GM23248 (cell line): ENCODE measurements around the gene HSD17B3. TPM values are rescaled to one million over a fixed set of nuclear protein-coding genes. Genes with fewer than 3 reads are reported as not detected.

Experiments used
- DNase-seq: peaks from one replicate; pipeline ENCODE4 v3.0.0-alpha.2; 2015
- H2AFZ ChIP-seq: fragments of 200-600 bp; sonication (generic); 2 replicates; pipeline ENCODE4 v1.6.1; 2016; ENCODE audit warnings: antibody characterized with exemption
- H3F3A ChIP-seq: fragments of 200-600 bp; sonication (generic); 2 replicates; pipeline ENCODE4 v1.6.1; 2016; ENCODE audit warnings: mild to moderate bottlenecking, antibody characterized with exemption, mixed run types; ENCODE audit not compliant: insufficient read depth
- H3K27ac ChIP-seq: fragments of 200-600 bp; sonication (generic); 2 replicates; pipeline ENCODE4 v1.5.1; 2016; ENCODE audit warnings: mild to moderate bottlenecking
- H3K27me3 ChIP-seq: fragments of 200-600 bp; sonication (generic); replicated peaks from 2 replicates; pipeline ENCODE4 v1.6.1; 2016; ENCODE audit warnings: mild to moderate bottlenecking; ENCODE audit not compliant: insufficient read depth
- H3K36me3 ChIP-seq: fragments of 200-600 bp; sonication (generic); 2 replicates; pipeline ENCODE4 v1.6.1; 2016; ENCODE audit warnings: low read depth, mild to moderate bottlenecking
- H3K4me1 ChIP-seq: fragments of 200-600 bp; sonication (generic); 2 replicates; pipeline ENCODE4 v1.6.1; 2016; ENCODE audit warnings: mild to moderate bottlenecking; ENCODE audit not compliant: insufficient read depth
- H3K4me2 ChIP-seq: fragments of 200-600 bp; sonication (generic); one replicate; pipeline ENCODE4 v1.6.1; 2016; ENCODE audit warnings: mild to moderate bottlenecking; ENCODE audit not compliant: unreplicated experiment
- H3K4me3 ChIP-seq: fragments of 200-600 bp; sonication (generic); 2 replicates; pipeline ENCODE4 v1.5.1; 2016; ENCODE audit warnings: mild to moderate bottlenecking
- H3K79me2 ChIP-seq: fragments of 200-600 bp; sonication (generic); 2 replicates; pipeline ENCODE4 v1.6.1; 2016; ENCODE audit warnings: mild to moderate bottlenecking; ENCODE audit not compliant: insufficient read depth
- H3K9ac ChIP-seq: fragments of 200-600 bp; sonication (generic); 2 replicates; pipeline ENCODE4 v1.6.1; 2016; ENCODE audit warnings: mild to moderate bottlenecking
- H3K9me2 ChIP-seq: fragments of 200-600 bp; sonication (generic); 2 replicates; pipeline ENCODE4 v1.6.1; 2016; ENCODE audit warnings: mixed run types, mild to moderate bottlenecking, moderate library complexity; ENCODE audit not compliant: insufficient read depth
- H3K9me3 ChIP-seq: fragments of 200-600 bp; sonication (generic); one replicate; pipeline ENCODE4 v1.6.1; 2017; ENCODE audit warnings: low read depth
- H4K20me1 ChIP-seq: fragments of 200-600 bp; sonication (generic); 2 replicates; pipeline ENCODE4 v1.6.0; 2016; ENCODE audit not compliant: insufficient read depth
- EZH2 ChIP-seq: fragments of 200-600 bp; sonication (generic); IDR thresholded peaks from 2 replicates; pipeline ENCODE4 v1.6.1; 2018; ENCODE audit warnings: antibody characterized with exemption, mild to moderate bottlenecking; ENCODE audit not compliant: insufficient read depth, poor library complexity, severe bottlenecking
- EZH2phosphoT487 ChIP-seq: fragments of 200-600 bp; sonication (generic); IDR thresholded peaks from 2 replicates; pipeline ENCODE4 v1.6.1; 2018; ENCODE audit warnings: antibody characterized with exemption, moderate library complexity, mild to moderate bottlenecking, low read depth; ENCODE audit not compliant: insufficient read depth
- WGBS, 2 experiments: methylation state at CpG; one replicate each; pipeline ENCODE4 v1.1.6; 2015 to 2017; ENCODE audit warnings: low lambda C conversion rate in 2 of 2, low coverage in 1 of 2; ENCODE audit errors: missing lambda C conversion rate in 2 of 2; 5-methylcytosine and 5-hydroxymethylcytosine counted together
- in situ Hi-C: fragments of 300-500 bp; cut with MboI; formaldehyde crosslinking; loops from 2 replicates; pipeline ENCODE4 v1.15.0; 2020
- polyA plus RNA-seq: library from polyadenylated mRNA; unstranded; fragments of >200 nt; fragmentation: Nextera tagmentation; extraction: Ambion mirVana; gene quantifications from 2 replicates; pipeline ENCODE4 v1.2.1, GENCODE V29; 2016
- total RNA-seq: library from RNA; depleted of rRNA; stranded (reverse); fragments of >200 nt; shearing (Covaris generic); gene quantifications from 2 replicates; pipeline ENCODE4 v1.2.3, GENCODE V29; 2014

HSD17B3 gene
- total and polyA plus RNA-seq, 2 experiments from 2014 or later: not detected

GRCh38 chr9:96344458-96345180 lies 42.6 kb upstream of the HSD17B3 start:
- no peaks in the 10 kb centered on the region for H3K36me3 ChIP-seq
- TF ChIP-seq EZH2phosphoT487 (no peak), EZH2 (no peak)
- no peaks in the 10 kb centered on the region for H3K9me3 ChIP-seq
- H2AFZ ChIP-seq: no peak overlapping the region
- H3K9me2 ChIP-seq: no peaks in the 10 kb centered on the region
- H3K4me1 ChIP-seq: peaks cover 16% of the 10 kb centered on the region
- H3K79me2 ChIP-seq: no peaks in the 10 kb centered on the region
- peak overlapping the region; percentile 40 for H3K4me2 ChIP-seq
- no peak overlapping the region for H3K4me3 ChIP-seq
- no peak overlapping the region for H3K9ac ChIP-seq
- H3K27ac ChIP-seq: no peak overlapping the region
- in situ Hi-C loops: no loop called here
- WGBS, 2 experiments: 32 to 43% methylated on average over 6 of the region's 6 CpGs
- H3F3A ChIP-seq: peaks cover 36% of the 10 kb centered on the region
- H4K20me1 ChIP-seq: no peaks in the 10 kb centered on the region
- no peaks in the 10 kb centered on the region for H3K27me3 ChIP-seq
- peak; percentile 89 for DNase-seq

GRCh38 chr9:96343515-96344360 lies 41.8 kb upstream of the HSD17B3 start:
- peak overlapping the region; percentile 40 for H3K4me2 ChIP-seq
- WGBS, 2 experiments: 78 to 81% methylated on average over 5 of the region's 5 CpGs
- H2AFZ ChIP-seq: no peak overlapping the region
- H3K9ac ChIP-seq: no peak overlapping the region
- TF ChIP-seq EZH2 (no peak), EZH2phosphoT487 (no peak)
- H3K36me3 ChIP-seq: no peaks in the 10 kb centered on the region
- H3K79me2 ChIP-seq: no peaks in the 10 kb centered on the region
- no peaks in the 10 kb centered on the region for H3K9me3 ChIP-seq
- no peak for DNase-seq
- H3F3A ChIP-seq: peaks cover 45% of the 10 kb centered on the region
- H3K9me2 ChIP-seq: no peaks in the 10 kb centered on the region
- H3K4me3 ChIP-seq: no peak overlapping the region
- in situ Hi-C loops: no loop called here
- H3K27ac ChIP-seq: no peak overlapping the region
- peaks cover 24% of the 10 kb centered on the region for H3K4me1 ChIP-seq
- H3K27me3 ChIP-seq: no peaks in the 10 kb centered on the region
- no peaks in the 10 kb centered on the region for H4K20me1 ChIP-seq

DNA sequence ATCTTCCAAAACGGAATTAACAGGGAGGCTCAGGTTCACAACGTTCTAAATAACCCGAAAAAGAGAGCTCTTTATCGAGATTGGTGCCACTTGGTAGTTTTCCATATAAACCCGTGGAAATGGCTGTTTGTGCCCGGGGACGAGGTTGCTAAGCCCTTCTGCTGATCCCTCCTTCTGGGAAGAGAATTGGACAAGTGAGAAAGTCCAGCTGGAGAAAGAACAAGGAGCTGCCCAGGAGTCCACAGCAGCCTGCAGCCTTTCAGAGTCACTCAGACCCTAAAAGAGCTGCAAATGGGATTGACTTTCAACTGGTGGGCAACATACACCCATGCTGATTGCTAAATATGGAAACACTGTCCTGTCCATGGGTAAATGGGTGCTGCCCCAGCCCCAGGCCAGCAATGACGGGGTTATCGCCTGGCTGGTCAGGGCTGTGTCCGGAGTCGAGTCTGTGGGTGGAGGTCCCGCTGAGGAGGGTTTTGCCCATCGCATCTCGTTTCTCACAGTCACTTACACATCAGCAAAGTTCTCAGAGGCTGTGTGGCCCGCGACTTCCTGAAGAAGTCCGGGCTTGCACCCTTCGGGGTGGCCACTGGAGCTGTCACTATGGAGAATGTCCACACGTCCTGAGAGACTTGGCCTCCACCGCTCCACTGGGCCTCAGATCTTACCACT lies 40.7 kb upstream of the HSD17B3 start:
- no peak overlapping the region for H3K4me2 ChIP-seq
- H3K9ac ChIP-seq: no peak overlapping the region
- WGBS, 2 experiments: 95 to 96% methylated on average over 20 of the region's 20 CpGs
- 0 out of 2 replicates have a peak, but pooled peaks cover 5% of the 10 kb centered on the region for H3K27me3 ChIP-seq
- no peak overlapping the region for H3K4me3 ChIP-seq
- no peak overlapping the region for H2AFZ ChIP-seq
- no peaks in the 10 kb centered on the region for H3K79me2 ChIP-seq
- no peaks in the 10 kb centered on the region for H3K9me2 ChIP-seq
- in situ Hi-C loops: no loop called here
- no peaks in the 10 kb centered on the region for H3K36me3 ChIP-seq
- peaks cover 47% of the 10 kb centered on the region for H3F3A ChIP-seq
- H4K20me1 ChIP-seq: no peaks in the 10 kb centered on the region
- H3K4me1 ChIP-seq: peaks cover 24% of the 10 kb centered on the region
- H3K27ac ChIP-seq: no peak overlapping the region
- DNase-seq: no peak
- H3K9me3 ChIP-seq: no peaks in the 10 kb centered on the region
- no peak for TF ChIP-seq EZH2phosphoT487
- no peak for TF ChIP-seq EZH2

- Histone ChIP-seq H3K9me2 (no peaks in the 10 kb centered on the region), H4K20me1 (no peaks in the 10 kb centered on the region), H3K27ac (no peak overlapping the region), H3K4me3 (no peak overlapping the region), H3K4me1 (peaks cover 24% of the 10 kb centered on the region), H3K4me2 (no peak overlapping the region), H3K79me2 (no peaks in the 10 kb centered on the region), H3K27me3 (peaks cover 18% of the 10 kb centered on the region; the same call in 1 of the 2 replicates), H2AFZ (no peak overlapping the region), H3K9ac (no peak overlapping the region), H3K36me3 (0 out of 2 replicates have a peak, but pooled peaks cover 5% of the 10 kb centered on the region), H3F3A (peaks cover 41% of the 10 kb centered on the region), H3K9me3 (no peaks in the 10 kb centered on the region)
- no peak for TF ChIP-seq EZH2
- TF ChIP-seq EZH2phosphoT487: no peak
- in situ Hi-C loops: no loop called here
- DNase-seq: no peak
- WGBS, 2 experiments: 94 to 98% methylated on average over 3 of the region's 3 CpGs
Measured at GRCh38 chr9:96340707-96341106, 38.7 kb upstream of the HSD17B3 start.
